SH-SY5Y (cell line): Measurements from ENCODE around the gene RCOR3.

Experiments
- GATA2 ChIP-seq: IDR thresholded peaks from 2 replicates; pipeline ENCODE4 v1.6.1; 2011; ENCODE audit warnings: mild to moderate bottlenecking, low read depth, low read length
- GATA3 ChIP-seq: IDR thresholded peaks from 2 replicates; pipeline ENCODE4 v1.6.1; 2011; ENCODE audit warnings: low read depth, mild to moderate bottlenecking, low read length, moderate library complexity

Gene RCOR3

DNA sequence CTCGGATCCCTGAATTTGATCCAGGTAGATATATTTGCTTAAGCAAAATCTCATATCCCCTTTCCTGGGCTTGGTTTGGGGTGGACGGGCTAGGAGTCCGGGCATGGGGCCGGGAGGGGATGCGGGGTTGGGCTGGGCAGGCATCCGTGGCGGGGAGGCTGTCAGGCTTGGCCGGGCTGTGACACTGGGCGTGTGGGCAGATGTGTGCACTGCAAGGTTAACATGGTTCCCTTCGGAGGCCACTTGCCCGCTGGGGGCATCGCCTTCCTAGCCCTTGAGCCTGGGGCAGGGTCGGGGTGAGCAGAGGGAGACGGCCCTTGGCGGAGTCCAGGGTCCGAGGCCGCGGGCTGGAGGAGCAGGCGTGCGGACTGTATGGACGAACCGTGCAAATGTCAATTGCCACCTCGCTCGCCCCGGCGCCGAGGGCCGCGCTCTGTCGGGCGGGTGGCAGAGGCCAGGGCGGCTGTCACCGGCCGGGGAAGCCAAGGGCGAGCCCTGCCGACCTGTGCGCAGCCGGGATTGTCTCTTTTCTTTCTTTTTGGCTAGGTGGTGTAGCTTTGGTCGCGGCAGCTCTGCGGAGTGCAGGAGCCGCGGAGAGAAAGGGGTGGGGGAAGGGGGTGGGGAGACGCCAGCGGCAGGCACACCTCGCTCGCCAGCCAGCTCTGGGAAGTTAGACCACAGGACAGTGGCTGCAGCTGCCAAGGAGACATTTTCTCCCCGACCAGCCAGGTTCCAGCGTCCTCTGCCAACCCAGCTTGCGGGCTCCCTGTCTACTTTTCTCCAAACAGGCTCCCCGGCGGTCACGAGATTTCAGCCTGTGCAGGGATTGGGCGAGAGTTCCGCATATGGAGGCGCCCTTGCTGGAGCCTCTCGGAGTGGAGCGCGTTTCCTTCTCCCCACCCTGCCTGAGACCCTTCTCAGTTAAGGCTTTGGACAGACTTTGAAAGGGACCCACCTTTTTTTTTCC lies 1.3 kb downstream of the RCOR3 start:
- TF ChIP-seq GATA3, result no peak
- no peak for TF ChIP-seq GATA2

DNA sequence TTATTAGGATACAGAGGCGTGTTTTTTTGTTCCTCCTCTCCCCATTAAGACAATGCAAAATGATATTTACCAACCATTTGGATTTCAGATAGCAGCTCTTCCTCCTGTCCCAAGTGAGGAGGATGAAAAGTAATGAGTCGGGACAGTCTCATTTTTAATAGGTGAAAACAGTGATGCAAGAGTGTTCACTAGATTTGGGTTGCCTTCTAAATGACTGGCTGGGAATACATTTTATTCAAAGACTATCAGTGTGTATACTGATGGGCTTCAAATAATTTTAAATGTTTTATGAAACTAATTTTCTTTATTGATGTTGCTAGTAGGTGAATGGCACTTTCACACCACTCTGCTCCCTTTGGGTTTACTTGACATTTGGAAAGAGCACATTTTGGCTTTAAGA lies 2.1 kb downstream of the RCOR3 start:
- TF ChIP-seq GATA2 (no peak), GATA3 (no peak)

DNA sequence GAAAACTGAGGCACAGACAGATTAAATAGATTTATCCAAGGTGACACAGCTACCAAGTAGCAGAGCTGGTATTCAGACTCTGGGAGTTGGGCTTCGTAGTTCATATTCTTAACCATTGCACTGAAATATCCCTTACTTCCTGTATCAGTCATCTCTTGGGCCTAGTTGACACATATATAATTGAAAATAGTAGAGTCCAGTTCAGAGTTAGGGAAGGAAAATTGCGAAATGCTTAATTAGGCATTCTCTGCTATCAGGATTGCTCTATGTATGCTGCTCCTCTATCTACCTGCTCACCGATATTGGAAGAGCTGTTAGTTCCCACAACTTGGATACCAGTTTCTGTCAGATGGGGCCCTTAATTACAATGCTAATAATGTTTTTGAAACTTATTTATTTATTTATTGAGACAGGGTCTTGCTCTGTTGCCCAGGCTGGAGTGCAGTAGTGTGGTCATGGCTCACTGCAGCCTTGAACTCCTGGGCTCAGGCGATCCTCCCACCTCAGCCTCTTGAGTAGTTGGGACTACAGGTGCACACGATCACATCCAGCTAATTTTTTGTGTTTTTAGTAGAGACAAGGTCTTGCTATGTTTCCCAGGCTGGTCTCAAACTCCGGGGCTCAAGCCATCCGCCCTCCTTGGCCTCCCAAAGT lies 8.2 kb downstream of the RCOR3 start:
- TF ChIP-seq GATA3 (no peak), GATA2 (no peak)

DNA sequence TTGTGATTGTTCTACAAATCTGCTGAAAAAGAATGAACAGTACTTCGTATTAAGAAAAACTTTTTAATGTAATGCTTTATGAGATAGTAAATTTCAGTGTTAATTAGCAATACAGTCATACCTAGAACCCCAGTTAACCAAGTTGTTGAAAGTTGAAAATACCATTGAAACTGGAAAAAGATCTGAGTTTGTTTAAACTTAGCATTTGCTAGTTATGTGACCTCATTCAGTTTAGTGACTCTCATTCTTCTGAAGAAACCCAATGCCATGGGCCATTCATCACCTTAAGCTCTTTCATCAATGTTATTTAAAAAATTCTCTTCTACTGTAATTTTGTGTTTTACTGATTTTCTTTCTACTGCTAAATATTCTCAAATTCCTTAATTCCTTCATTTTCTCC lies 20.2 kb downstream of the RCOR3 start:
- no peak for TF ChIP-seq GATA2
- no peak for TF ChIP-seq GATA3

DNA sequence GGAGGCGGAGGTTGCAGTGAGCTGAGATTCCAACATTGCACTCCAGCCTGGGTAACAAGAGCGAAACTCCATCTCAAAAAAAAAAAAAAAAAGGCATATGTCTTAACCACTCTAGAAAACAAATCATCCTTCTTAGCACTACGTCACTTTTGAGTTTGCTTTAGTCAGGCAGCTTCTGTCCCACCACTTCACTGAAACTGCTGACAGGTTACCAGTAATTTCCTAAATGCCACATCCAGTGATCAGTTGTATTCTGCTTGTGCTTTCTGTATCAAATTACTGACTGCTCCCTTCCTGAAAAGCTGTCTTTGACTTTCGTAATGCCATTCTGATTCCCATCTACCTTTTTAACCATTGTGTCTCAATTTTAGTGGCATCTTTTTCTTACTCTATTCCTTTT lies 21.7 kb downstream of the RCOR3 start:
- no peak for TF ChIP-seq GATA3
- TF ChIP-seq GATA2, result no peak

DNA sequence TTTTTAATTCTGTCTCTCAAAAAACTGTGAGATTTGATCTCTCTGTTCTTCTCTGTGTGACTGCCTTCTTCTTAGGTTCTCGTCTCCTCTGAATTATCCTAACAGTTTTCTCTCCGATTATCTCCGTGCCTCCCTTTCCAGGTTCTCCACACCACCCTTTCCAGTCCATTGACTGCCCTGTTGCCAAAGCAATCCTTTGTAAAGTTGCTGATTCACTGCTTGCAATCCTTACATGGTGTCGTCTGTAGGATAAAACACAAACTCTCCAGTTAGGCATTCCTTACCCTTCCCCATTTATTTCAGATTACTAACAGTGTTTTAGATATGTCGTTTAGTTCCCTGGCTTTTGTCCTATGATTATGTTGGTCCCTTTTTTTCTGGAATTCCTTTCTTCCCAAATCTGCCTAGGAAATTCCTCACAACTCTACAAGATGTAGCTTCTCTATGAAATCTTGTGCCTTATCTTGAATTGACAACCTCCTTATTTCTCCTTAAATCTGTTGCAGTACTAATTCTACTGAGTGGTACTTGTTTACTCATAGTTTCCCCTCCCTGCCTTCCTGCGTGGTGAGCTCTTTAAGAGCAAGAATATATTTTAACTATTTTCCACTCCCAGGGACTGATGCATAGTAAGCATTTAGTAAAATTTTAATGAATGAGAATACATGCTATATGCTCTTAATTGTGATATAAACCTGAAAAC lies 22.3 kb downstream of the RCOR3 start:
- TF ChIP-seq GATA2 (no peak), GATA3 (no peak)

DNA sequence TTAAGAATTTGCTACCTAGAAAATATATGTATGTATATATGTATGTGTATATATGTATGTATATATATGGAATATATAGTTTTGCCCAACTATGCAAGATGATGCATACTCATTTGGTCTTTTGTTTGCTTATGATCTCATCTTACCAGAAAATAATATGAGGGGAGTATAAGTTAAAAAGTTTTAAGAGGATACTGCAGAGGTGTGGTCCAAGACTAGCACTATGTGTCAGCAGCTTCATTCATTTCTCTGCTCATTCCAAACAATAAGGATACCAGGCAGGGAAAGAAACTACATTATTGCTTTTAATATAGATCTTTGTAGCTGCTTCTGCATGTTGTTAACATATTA lies 22.8 kb downstream of the RCOR3 start:
- TF ChIP-seq GATA2, result no peak
- no peak for TF ChIP-seq GATA3

DNA sequence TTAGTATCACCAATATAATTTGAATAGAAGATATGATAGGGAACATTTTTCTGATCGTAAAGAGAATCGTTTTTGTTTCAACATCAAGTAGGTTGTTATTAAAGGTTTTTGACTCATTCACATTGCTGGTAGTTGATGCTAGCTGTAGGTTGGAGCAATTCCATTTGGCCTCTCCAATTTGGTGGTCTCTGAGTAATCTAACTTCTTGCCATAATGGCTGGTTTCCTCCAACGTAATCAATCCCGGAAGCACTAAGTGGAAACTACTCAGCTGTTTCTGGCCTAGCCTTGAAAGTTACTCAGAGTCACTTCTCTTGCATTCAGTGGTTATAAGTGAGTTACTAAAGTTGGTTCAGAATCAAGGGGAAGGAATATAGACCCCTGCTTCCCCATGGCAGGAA lies 26.0 kb downstream of the RCOR3 start:
- TF ChIP-seq GATA2, result no peak

DNA sequence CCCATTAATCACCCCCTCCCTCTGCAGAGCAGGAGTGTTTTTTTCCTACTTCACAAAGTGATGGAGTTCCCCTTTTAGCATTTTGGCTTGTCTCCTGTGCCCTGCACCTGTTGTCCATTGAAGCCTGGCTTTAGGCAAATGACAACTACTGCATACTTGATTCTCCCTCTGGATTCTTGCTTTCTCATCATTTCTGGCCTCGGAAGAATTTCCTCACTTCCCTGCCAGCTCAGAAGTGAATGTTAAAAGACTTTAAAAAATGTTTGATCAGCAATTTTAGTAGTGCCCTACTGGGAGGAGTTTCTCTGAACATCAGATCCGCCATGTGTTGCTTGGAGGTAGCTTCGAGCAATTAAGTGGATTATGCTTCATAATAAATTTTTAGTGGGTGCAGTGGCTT lies 28.1 kb downstream of the RCOR3 start:
- TF ChIP-seq GATA3 (no peak), GATA2 (no peak)

DNA sequence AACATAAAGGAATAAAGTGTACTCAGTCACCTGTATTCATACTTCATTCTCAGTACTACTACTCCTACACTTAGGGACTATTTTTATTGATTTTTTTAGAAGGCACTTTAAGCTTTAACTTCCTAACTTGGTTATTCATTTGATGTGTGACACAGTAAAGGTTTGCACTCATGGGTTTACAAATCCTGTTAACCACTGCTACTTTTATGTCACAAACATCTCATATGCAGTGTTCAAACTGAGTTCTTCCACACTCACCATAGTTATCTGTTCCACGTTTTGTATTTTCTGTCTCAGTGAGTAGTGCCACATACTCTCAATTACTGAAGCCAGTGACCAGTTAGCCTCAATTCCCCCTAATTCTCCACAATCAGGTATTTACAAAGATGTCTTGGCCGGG lies 33.2 kb downstream of the RCOR3 start:
- no peak for TF ChIP-seq GATA3
- TF ChIP-seq GATA2, result no peak

DNA sequence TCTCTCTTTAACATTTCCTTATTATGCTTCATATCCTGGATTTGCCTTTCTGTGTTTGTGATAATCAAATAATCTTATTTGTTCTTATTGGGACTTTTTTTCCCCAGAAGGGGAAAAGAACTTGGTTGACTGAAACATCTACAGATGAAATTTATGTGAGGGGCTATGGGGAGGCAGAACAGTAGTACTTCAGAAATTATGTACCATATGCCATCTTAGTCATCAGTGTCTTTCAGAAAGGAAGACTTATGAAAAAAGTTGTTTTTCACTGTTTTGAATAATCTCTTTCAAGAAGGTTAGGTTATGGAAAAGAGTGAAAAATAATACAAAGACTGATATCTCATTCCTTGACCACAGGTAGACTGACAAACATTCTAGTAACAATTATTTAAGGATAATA lies 37.2 kb downstream of the RCOR3 start:
- TF ChIP-seq GATA2, result no peak
- no peak for TF ChIP-seq GATA3

DNA sequence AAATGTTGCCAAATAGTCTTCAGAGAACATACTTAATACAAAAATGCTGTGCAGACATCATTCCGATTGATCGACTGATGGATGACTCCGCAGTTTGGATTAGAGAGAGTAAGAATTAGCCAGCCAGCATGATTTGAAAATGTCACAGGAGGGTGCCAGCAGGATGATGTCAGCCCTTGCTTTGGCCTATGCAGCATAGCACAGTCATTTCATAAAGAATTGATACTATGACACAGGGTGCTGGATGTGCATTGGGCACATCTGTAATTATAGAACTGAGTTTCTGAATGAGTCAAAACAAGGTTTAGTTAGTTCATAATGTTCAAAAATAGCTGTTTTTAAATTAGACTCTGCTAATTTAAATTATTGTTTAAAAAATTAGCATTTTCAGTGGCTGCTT lies 45.9 kb downstream of the RCOR3 start:
- TF ChIP-seq GATA3 (no peak), GATA2 (no peak)

DNA sequence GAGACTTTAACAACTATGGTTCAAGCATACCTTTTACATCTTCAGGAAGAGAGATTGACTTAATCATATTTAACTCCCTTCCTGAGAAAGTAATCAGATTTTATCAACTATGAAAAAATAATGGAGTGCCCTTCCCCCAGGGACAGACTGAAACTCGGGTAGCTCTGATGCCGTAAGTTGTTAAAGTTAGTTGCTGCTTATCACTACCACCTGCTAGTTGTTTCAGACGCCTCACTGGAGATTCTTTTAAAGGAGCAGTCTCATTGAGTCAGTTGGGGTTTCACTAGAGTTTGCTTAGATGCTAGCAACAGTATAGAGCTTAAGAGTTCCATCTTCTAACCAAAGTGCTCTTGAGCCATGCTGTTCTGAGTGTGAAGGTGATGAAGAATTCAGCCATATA lies 50.5 kb downstream of the RCOR3 start:
- TF ChIP-seq GATA3 (no peak), GATA2 (no peak)

DNA sequence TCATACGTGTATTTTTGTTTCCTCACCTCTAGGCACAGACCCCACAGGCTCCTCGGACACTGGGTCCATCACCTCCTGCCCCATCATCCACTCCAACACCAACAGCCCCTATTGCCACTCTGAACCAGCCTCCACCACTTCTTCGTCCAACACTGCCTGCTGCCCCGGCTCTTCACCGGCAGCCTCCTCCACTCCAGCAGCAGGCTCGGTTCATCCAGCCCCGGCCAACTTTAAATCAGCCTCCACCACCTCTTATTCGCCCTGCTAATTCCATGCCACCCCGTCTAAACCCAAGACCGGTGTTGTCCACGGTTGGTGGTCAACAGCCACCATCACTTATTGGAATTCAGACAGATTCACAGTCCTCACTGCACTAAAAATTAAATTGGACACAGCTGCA lies 54.2 kb downstream of the RCOR3 start:
- TF ChIP-seq GATA2 (no peak), GATA3 (no peak)
